Measurements from ENCODE around the gene MACROD1. TPM values are rescaled to one million over a fixed set of nuclear protein-coding genes. Genes with fewer than 3 reads are reported as not detected.

Gene MACROD1
- total and polyA plus RNA-seq, 9 of the 15 experiments (the other 6 are each of a cell fraction or from before 2014, with no cell fraction given) = 1.1 to 60.0 (median 26.4) TPM

DNA sequence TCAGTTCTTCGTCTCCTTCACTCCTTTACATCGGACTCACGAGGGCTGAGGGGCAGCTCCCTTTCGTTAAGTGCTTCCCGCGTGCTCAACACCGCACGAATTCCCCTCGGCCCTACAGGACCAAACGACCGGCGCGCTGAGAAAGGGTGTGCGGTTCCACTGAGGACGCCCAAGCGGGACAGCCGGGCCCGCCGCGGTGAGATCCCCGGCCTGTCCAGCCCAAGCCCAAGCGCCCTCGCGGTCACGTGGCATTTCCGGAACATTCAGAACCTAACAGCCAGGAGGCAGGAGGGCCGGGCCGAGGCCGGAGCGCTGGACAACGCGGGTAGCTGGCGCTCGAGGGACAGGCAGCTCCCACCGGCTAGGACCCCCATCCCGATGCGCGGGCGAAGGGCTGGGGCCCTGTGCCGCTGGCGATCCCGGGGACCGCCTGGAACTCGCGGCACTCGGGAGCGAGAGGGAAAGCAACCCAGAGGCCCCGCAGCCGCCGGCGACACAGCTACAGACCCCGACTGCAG, 19.3 kb upstream of the MACROD1 start (continued):
- TF ChIP-seq POLR2B (IDR thresholded peaks at IDR 0.05; ENCODE audit: low read depth, partially characterized antibody) (peak; percentile 96), ZNF311 (CRISPR knock-in tag; IDR thresholded peaks at IDR 0.05) (no peak), ZNF165 (CRISPR knock-in tag; IDR thresholded peaks at IDR 0.05; ENCODE audit: borderline replicate concordance) (0 out of 2 replicates have a peak, but pooled peaks have one; percentile 35), PML (IDR thresholded peaks at IDR 0.05; ENCODE audit: low read length) (peak; percentile 77), ZNF512 (tag; IDR thresholded peaks at IDR 0.05) (no peak), MYC (IDR thresholded peaks at IDR 0.05; ENCODE audit: low read depth, low read length) (peak; percentile 86), MYC (CRISPR knock-in tag; IDR thresholded peaks at IDR 0.05; ENCODE audit: borderline replicate concordance, low read depth) (0 out of 2 replicates have a peak, but pooled peaks have one; percentile 86), E2F3 (CRISPR knock-in tag; IDR thresholded peaks at IDR 0.05) (peak; percentile 52; the same call in 1 of the 2 replicates), CHD1 (IDR thresholded peaks at IDR 0.05; ENCODE audit: low read length) (peak; percentile 62), GATA2 (CRISPR knock-in tag; IDR thresholded peaks at IDR 0.05) (no peak), BCL6 (CRISPR knock-in tag; IDR thresholded peaks at IDR 0.05) (no peak), NFIC (IDR thresholded peaks at IDR 0.05) (peak; percentile 46), PHF21A (IDR thresholded peaks at IDR 0.05; ENCODE audit: borderline replicate concordance, low read depth) (peak; percentile 17; the same call in 1 of the 2 replicates), ZC3H4 (CRISPR knock-in tag; IDR thresholded peaks at IDR 0.05; ENCODE audit: borderline replicate concordance) (peak; percentile 97; the same call in 1 of the 2 replicates), PHTF2 (CRISPR knock-in tag; IDR thresholded peaks at IDR 0.05) (peak; percentile 72; the same call in 1 of the 2 replicates), GABPB2 (CRISPR knock-in tag; conservative IDR thresholded peaks at IDR 0.05) (peak; percentile 78; the same call in 1 of the 2 replicates), ZNF592 (IDR thresholded peaks at IDR 0.05) (peak; percentile 83), MBD2 (IDR thresholded peaks at IDR 0.05; ENCODE audit: borderline replicate concordance, low read depth) (no peak)
- TF ChIP-seq, protein P1, sequence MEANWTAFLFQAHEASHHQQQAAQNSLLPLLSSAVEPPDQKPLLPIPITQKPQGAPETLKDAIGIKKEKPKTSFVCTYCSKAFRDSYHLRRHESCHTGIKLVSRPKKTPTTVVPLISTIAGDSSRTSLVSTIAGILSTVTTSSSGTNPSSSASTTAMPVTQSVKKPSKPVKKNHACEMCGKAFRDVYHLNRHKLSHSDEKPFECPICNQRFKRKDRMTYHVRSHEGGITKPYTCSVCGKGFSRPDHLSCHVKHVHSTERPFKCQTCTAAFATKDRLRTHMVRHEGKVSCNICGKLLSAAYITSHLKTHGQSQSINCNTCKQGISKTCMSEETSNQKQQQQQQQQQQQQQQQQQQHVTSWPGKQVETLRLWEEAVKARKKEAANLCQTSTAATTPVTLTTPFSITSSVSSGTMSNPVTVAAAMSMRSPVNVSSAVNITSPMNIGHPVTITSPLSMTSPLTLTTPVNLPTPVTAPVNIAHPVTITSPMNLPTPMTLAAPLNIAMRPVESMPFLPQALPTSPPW (CRISPR knock-in tag; IDR thresholded peaks at IDR 0.05) = no peak
